ENCODE data around the gene CACNA1C.

The CACNA1C gene

GRCh38 chr12:2173971-2174370 is 121.2 kb downstream of the CACNA1C start:
- DNase-seq: no peak

GRCh38 chr12:2177003-2177402 is 124.2 kb downstream of the CACNA1C start:
- no peak for DNase-seq

GRCh38 chr12:2177751-2178150 is 125.0 kb downstream of the CACNA1C start:
- no peak for DNase-seq

- DNase-seq: no peak
Measured at GRCh38 chr12:2179058-2179457, 126.3 kb downstream of the CACNA1C start.

- no peak for DNase-seq
Measured at GRCh38 chr12:2179953-2180736, 127.4 kb downstream of the CACNA1C start.

GRCh38 chr12:2180737-2181082 is 127.9 kb downstream of the CACNA1C start:
- DNase-seq: no peak

- no peak for DNase-seq
Measured at GRCh38 chr12:2183556-2184541, 131.1 kb downstream of the CACNA1C start.

- no peak for DNase-seq
Measured at GRCh38 chr12:2185751-2186341, 133.1 kb downstream of the CACNA1C start.

- no peak for DNase-seq
Measured at GRCh38 chr12:2187195-2187945, 134.6 kb downstream of the CACNA1C start.

- DNase-seq: no peak
Measured at GRCh38 chr12:2190085-2190484, 137.3 kb downstream of the CACNA1C start.

- DNase-seq: no peak
Measured at GRCh38 chr12:2190896-2191533, 138.2 kb downstream of the CACNA1C start.

GRCh38 chr12:2191534-2192153 is 138.9 kb downstream of the CACNA1C start:
- no peak for DNase-seq

- DNase-seq: no peak
Measured at GRCh38 chr12:2192231-2192630, 139.4 kb downstream of the CACNA1C start.

GRCh38 chr12:2194060-2194459 is 141.3 kb downstream of the CACNA1C start:
- no peak for DNase-seq

- no peak for DNase-seq
Measured at GRCh38 chr12:2194571-2194970, 141.8 kb downstream of the CACNA1C start.

GRCh38 chr12:2195085-2195484 is 142.3 kb downstream of the CACNA1C start:
- DNase-seq: no peak

- no peak for DNase-seq
Measured at GRCh38 chr12:2198005-2198501, 145.3 kb downstream of the CACNA1C start.

- DNase-seq: no peak
Measured at GRCh38 chr12:2198542-2198941, 145.8 kb downstream of the CACNA1C start.

- no peak for DNase-seq
Measured at GRCh38 chr12:2205996-2206395, 153.2 kb downstream of the CACNA1C start.

- no peak for DNase-seq
Measured at GRCh38 chr12:2208837-2209635, 156.2 kb downstream of the CACNA1C start.

- no peak for DNase-seq
Measured at GRCh38 chr12:2211119-2211518, 158.3 kb downstream of the CACNA1C start.
